MM.1S (cell line): ENCODE measurements around the gene ERCC3.
"Not testable (repeated sequence)": the region's sequence is repeated elsewhere in the genome, so short reads cannot be mapped to it uniquely, and the experiment has no call there.

Experiments
- EZH2 ChIP-seq: fragments of 300-600 bp; sonication (generic); optimal IDR thresholded peaks from 2 replicates; pipeline ENCODE3; 2017; ENCODE audit warnings: low read depth, mild to moderate bottlenecking, antibody characterized with exemption, low read length, mixed read lengths
- TF ChIP-seq, protein P1 (sequence below): fragments of 300-600 bp; sonication (generic); IDR thresholded peaks from 2 replicates; pipeline ENCODE4 v1.5.1; 2016; ENCODE audit warnings: antibody characterized with exemption, low read length, mixed read lengths

DNA sequence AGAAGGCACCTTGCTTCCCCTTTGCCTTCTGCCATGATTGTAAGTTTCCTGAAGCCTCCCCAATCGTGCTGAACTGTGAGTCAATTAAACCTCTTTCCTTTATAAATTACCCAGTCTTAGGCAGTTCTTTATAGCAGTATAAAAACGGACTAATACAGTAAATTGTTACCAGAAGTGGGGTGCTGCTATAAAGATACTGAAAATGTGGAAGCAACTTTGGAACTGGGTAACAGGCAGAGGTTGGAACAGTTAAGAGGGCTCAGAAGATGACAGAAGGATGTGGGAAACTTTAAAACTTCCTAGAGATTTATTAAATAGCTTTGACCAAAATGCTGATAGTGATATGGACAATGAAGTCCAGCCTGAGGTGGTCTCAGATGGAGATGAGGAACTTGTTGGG, 56.2 kb downstream of the ERCC3 start:
- TF ChIP-seq, protein P1, sequence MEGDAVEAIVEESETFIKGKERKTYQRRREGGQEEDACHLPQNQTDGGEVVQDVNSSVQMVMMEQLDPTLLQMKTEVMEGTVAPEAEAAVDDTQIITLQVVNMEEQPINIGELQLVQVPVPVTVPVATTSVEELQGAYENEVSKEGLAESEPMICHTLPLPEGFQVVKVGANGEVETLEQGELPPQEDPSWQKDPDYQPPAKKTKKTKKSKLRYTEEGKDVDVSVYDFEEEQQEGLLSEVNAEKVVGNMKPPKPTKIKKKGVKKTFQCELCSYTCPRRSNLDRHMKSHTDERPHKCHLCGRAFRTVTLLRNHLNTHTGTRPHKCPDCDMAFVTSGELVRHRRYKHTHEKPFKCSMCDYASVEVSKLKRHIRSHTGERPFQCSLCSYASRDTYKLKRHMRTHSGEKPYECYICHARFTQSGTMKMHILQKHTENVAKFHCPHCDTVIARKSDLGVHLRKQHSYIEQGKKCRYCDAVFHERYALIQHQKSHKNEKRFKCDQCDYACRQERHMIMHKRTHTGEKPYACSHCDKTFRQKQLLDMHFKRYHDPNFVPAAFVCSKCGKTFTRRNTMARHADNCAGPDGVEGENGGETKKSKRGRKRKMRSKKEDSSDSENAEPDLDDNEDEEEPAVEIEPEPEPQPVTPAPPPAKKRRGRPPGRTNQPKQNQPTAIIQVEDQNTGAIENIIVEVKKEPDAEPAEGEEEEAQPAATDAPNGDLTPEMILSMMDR: not testable (repeated sequence)
- TF ChIP-seq EZH2: not testable (repeated sequence)
